HEK293T (cell line): ENCODE data around the gene PDIA5.
A peak's percentile ranks its signal among the peaks of the same experiment; 100 is the strongest.

Source experiments
- CTCF ChIA-PET: fragments of 350-600 bp; formaldehyde crosslinking; extraction: SDS; loops from one replicate; lab custom pipeline; 2021; ENCODE audit warnings: antibody characterized with exemption, inconsistent platforms; lab: Yijun Ruan, JAX
- POLR2A ChIA-PET: fragments of 350-600 bp; formaldehyde crosslinking; extraction: SDS; loops from one replicate; lab custom pipeline; 2020; ENCODE audit warnings: antibody characterized with exemption, inconsistent platforms; lab: Yijun Ruan, JAX
- DNase-seq: peaks from one replicate; pipeline ENCODE4 v3.0.0; 2012; ENCODE audit warnings: mixed read lengths; ENCODE audit errors: extremely low spot score
- ARNT ChIP-seq: fragments of 450-650 bp; IDR thresholded peaks from 2 replicates; pipeline ENCODE4 v1.6.1; 2017; ENCODE audit warnings: mild to moderate bottlenecking
- BHLHE40 ChIP-seq: fragments of 450-650 bp; IDR thresholded peaks from 2 replicates; pipeline ENCODE4 v1.6.1; 2016; ENCODE audit warnings: mild to moderate bottlenecking, moderate library complexity, borderline replicate concordance
- CTBP1 ChIP-seq: fragments of 450-650 bp; IDR thresholded peaks from 2 replicates; pipeline ENCODE4 v1.6.1; 2016; ENCODE audit warnings: borderline replicate concordance
- ELF4 ChIP-seq: fragments of 450-650 bp; IDR thresholded peaks from 2 replicates; pipeline ENCODE4 v1.6.1; 2017; ENCODE audit warnings: antibody characterized with exemption
- FOXA1 ChIP-seq: fragments of 450-650 bp; IDR thresholded peaks from 2 replicates; pipeline ENCODE4 v1.6.1; 2016; ENCODE audit warnings: mild to moderate bottlenecking
- FOXK2 ChIP-seq: fragments of 450-650 bp; IDR thresholded peaks from 2 replicates; pipeline ENCODE4 v1.6.1; 2016; ENCODE audit warnings: mild to moderate bottlenecking
- FOXM1 ChIP-seq: fragments of 450-650 bp; IDR thresholded peaks from 2 replicates; pipeline ENCODE4 v1.6.1; 2017; ENCODE audit warnings: mild to moderate bottlenecking, borderline replicate concordance
- HDGF ChIP-seq: fragments of 450-650 bp; IDR thresholded peaks from 2 replicates; pipeline ENCODE4 v1.6.1; 2017; ENCODE audit warnings: antibody characterized with exemption, borderline replicate concordance
- L3MBTL2 ChIP-seq: fragments of 450-650 bp; conservative IDR thresholded peaks from 2 replicates; pipeline ENCODE4 v1.6.1; 2016; ENCODE audit warnings: mild to moderate bottlenecking
- LEF1 ChIP-seq: fragments of 450-650 bp; IDR thresholded peaks from 2 replicates; pipeline ENCODE4 v1.6.1; 2017; ENCODE audit warnings: mild to moderate bottlenecking, borderline replicate concordance
- NFRKB ChIP-seq: fragments of 450-650 bp; IDR thresholded peaks from 2 replicates; pipeline ENCODE4 v1.6.1; 2016; ENCODE audit warnings: mild to moderate bottlenecking, moderate library complexity
- SP1 ChIP-seq: fragments of 450-650 bp; IDR thresholded peaks from 2 replicates; pipeline ENCODE4 v1.6.1; 2017
- SUZ12 ChIP-seq: fragments of 450-650 bp; IDR thresholded peaks from 2 replicates; pipeline ENCODE4 v1.6.1; 2016; ENCODE audit warnings: mild to moderate bottlenecking
- TARDBP ChIP-seq: fragments of 450-650 bp; IDR thresholded peaks from 2 replicates; pipeline ENCODE4 v1.6.1; 2016
- ZNF384 ChIP-seq: fragments of 450-650 bp; IDR thresholded peaks from 2 replicates; pipeline ENCODE4 v1.6.1; 2016
- TF ChIP-seq, protein P1 (sequence below): fragments of 450-650 bp; IDR thresholded peaks from 2 replicates; pipeline ENCODE4 v1.6.1; 2016

PDIA5 gene

GRCh38 chr3:123083383-123084124 lies 16.7 kb downstream of the PDIA5 start:
- ChIA-PET POLR2A (no interaction called here), CTCF (interaction anchor here (0.7 kb wide), 1 partner anchor 22 kb away, joined by 3 read pairs; no protein-coding TSS in a partner anchor)
- DNase-seq: no peak
- TF ChIP-seq ELF4 (no peak), HDGF (no peak), NFRKB (no peak), SUZ12 (no peak), ARNT (no peak), L3MBTL2 (no peak), LEF1 (no peak)

DNA sequence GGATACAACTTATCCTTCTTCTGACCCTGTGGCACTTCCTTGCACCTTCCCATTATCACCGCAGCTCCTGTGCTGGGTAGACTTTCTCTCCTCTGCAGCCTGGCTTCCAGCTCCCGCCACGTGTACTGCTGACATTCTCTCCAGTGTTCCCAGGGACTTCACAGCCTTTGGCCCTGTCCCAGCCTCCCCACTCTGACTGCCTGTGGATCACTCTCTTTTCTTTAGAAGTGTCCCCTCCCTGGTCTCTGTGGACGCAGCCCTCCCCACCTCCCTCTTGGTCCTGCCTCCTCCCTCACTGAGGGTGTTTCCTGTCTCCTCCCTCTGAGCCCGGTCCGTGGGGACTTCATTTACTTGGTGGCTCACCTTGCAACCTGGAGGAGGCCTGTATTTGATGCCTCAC lies 17.4 kb downstream of the PDIA5 start:
- ChIA-PET CTCF (no interaction called here), POLR2A (no interaction called here)
- TF ChIP-seq ARNT: no peak
- no peak for TF ChIP-seq SUZ12
- TF ChIP-seq HDGF: no peak
- TF ChIP-seq ELF4: no peak
- TF ChIP-seq, protein P1, sequence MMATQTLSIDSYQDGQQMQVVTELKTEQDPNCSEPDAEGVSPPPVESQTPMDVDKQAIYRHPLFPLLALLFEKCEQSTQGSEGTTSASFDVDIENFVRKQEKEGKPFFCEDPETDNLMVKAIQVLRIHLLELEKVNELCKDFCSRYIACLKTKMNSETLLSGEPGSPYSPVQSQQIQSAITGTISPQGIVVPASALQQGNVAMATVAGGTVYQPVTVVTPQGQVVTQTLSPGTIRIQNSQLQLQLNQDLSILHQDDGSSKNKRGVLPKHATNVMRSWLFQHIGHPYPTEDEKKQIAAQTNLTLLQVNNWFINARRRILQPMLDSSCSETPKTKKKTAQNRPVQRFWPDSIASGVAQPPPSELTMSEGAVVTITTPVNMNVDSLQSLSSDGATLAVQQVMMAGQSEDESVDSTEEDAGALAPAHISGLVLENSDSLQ: no peak
- no peak for TF ChIP-seq CTBP1
- TF ChIP-seq FOXA1: no peak
- TF ChIP-seq NFRKB: no peak
- TF ChIP-seq TARDBP: no peak
- no peak for TF ChIP-seq SP1
- TF ChIP-seq BHLHE40: no peak
- TF ChIP-seq LEF1: no peak
- no peak for TF ChIP-seq FOXM1
- no peak for TF ChIP-seq L3MBTL2
- TF ChIP-seq ZNF384: no peak
- no peak for TF ChIP-seq FOXK2
- DNase-seq: no peak

GRCh38 chr3:123084738-123085237 lies 18.0 kb downstream of the PDIA5 start:
- ChIA-PET POLR2A (interaction anchor here (1.9 to 2.3 kb wide), 2 partner anchors 17 to 117 kb away, joined by 9 read pairs; partner anchors contain the start of genes PDIA5 and SEC22A), CTCF (no interaction called here)
- DNase-seq: no peak
- no peak for TF ChIP-seq ELF4
- TF ChIP-seq TARDBP: no peak
- TF ChIP-seq, protein P1: no peak
- no peak for TF ChIP-seq SUZ12
- TF ChIP-seq NFRKB: no peak
- no peak for TF ChIP-seq FOXK2
- no peak for TF ChIP-seq BHLHE40
- no peak for TF ChIP-seq SP1
- no peak for TF ChIP-seq FOXA1
- no peak for TF ChIP-seq HDGF
- TF ChIP-seq FOXM1: no peak
- TF ChIP-seq CTBP1: no peak
- no peak for TF ChIP-seq ARNT
- no peak for TF ChIP-seq LEF1

DNA sequence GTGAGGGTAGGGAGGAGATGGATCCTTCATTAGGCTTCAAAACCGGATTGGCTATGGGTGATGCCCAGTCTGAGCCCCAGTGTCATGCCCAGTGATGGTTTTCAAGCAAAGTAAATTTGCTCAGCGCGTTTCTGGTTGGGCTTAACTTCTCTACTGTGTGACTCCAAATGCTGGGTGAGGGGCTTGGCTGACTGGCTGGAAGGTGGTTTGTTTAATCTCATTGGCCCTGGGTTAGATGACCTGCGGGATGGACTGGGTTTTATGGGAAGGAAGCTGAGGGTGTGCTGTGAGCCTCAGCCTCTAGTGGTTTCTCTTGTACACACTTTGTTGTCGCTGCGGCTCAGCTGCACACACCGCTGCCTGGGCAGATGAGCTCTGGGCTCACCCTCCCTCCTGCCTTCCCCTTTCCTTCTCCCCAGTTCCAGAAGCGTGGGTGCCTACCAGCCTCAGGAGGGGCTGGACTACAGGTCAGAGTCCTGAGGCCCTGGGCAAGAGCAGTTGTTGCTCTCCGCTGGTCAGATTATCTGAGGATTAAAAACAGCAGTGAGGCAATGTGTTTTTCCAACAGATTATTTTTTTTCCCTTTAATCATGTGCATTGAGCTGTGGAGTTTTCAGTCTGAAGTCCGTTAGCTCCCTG lies 18.6 kb downstream of the PDIA5 start:
- ChIA-PET POLR2A (interaction anchor here (1.9 to 2.3 kb wide), 2 partner anchors 18 to 116 kb away, joined by 9 read pairs; partner anchors contain the start of genes PDIA5 and SEC22A), CTCF (interaction anchor here (0.6 kb wide), 1 partner anchor 8 kb away, joined by 4 read pairs; no protein-coding TSS in a partner anchor)
- DNase-seq: peak; percentile 55
- TF ChIP-seq FOXA1 (no peak), TARDBP (no peak), BHLHE40 (no peak)

DNA sequence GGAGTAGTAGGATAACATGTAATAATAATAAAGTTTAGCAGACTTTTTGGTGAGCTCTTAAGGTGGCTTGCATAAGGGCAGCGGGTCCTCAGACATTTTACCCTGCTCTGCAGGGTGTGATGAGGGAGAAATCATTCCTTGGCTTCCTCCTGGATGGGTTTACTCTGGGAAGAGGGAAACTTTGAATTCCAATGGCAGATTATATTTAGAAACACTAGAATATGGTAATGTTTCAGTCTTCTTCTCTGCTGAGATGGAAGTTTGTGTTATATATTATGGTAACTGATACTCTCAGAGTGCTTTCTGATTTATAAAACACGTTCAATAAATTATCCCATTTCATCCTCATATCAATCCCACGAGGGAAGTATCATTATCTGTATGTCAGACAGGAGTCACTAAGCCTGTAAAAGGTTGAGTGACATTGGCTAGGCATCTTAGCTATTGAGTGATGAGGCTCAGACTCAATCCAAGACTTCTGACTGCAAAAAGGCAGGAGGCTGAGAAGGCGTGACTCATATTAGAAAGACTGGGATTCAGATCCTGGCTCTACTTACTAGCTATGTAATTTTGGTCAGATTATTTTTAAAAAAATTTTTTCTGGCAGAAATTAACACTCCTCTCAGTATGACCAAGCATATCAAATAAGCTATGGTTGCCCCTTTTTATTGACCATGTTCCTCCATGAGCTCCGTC lies 19.3 kb downstream of the PDIA5 start:
- DNase-seq: no peak
- ChIA-PET POLR2A (interaction anchor here (1.9 to 2.3 kb wide), 2 partner anchors 19 to 116 kb away, joined by 9 read pairs; partner anchors contain the start of genes PDIA5 and SEC22A), CTCF (interaction anchor here (0.6 to 0.7 kb wide), 2 partner anchors 8 to 143 kb away, joined by 3 to 4 read pairs; no protein-coding TSS in a partner anchor)
- TF ChIP-seq, protein P1: 0 out of 2 replicates have a peak, but pooled peaks have one; percentile 26
- TF ChIP-seq CTBP1: no peak

GRCh38 chr3:123088387-123088786 lies 21.6 kb downstream of the PDIA5 start:
- no peak for DNase-seq
- POLR2A ChIA-PET: no interaction called here
- TF ChIP-seq FOXK2: no peak
- CTCF ChIA-PET: no interaction called here
